ENCODE results near the gene CPNE9. TPM values are rescaled to one million over a fixed set of nuclear protein-coding genes. Genes with fewer than 3 reads are reported as not detected.

Gene CPNE9
- total RNA-seq, 4 donors from 2014 or later, result not detected

DNA sequence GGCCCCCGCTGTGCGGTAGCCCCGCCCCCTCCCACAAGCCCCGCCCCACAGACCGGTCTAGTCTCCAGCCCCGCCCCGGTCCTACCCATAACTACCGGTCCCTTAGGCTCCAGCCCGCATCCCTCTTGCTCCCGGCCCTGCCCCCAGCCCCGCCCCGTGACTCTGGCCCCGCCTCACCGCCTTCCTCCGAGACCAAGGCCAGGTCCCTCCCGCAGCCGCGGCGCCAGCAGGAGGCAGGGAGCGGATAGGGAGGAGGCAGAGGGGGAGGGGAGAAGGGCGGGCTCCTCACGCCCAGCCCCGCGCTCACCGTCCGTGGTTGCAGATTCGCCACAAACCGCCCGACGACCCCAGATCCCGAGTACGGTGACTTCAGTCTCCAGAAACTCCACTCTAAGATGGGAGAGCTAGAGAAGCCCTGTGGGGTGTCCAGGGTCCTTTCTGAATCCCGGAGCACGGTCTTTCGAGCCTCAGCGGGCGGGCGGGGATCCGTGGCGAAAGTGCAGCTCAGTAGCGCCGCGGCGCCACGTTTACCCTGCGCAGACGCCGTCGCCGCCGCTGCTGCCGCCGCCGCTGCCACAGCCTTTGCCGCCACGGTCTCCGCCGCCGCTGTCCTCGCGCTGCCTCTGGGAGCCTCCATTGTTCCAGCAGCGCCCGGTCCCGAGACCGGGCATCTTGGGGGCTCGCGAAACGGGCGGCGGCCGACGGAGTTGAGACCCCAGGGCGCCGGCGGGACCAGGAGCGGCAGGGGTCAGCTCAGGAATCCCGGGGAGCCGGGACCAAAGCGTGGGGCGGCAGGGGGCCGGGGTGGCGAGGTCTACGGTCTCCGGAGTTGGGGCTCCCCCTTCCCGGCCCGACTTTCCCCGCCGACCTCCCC is 27.8 kb downstream of the CPNE9 start, which contains the start of gene BRPF1:
Gene BRPF1 (plus strand): TSS at position 530 of the 874 bp plus-strand sequence. CDS start 2,406 bp downstream, outside the sequence.
- TF ChIP-seq, protein P1, sequence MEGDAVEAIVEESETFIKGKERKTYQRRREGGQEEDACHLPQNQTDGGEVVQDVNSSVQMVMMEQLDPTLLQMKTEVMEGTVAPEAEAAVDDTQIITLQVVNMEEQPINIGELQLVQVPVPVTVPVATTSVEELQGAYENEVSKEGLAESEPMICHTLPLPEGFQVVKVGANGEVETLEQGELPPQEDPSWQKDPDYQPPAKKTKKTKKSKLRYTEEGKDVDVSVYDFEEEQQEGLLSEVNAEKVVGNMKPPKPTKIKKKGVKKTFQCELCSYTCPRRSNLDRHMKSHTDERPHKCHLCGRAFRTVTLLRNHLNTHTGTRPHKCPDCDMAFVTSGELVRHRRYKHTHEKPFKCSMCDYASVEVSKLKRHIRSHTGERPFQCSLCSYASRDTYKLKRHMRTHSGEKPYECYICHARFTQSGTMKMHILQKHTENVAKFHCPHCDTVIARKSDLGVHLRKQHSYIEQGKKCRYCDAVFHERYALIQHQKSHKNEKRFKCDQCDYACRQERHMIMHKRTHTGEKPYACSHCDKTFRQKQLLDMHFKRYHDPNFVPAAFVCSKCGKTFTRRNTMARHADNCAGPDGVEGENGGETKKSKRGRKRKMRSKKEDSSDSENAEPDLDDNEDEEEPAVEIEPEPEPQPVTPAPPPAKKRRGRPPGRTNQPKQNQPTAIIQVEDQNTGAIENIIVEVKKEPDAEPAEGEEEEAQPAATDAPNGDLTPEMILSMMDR (IDR thresholded peaks at IDR 0.05), result no peak
- DNase-seq (ENCODE audit: low spot score), result peak; percentile 95
- peak; percentile 99 for ATAC-seq (ENCODE audit: low FRiP score)

DNA sequence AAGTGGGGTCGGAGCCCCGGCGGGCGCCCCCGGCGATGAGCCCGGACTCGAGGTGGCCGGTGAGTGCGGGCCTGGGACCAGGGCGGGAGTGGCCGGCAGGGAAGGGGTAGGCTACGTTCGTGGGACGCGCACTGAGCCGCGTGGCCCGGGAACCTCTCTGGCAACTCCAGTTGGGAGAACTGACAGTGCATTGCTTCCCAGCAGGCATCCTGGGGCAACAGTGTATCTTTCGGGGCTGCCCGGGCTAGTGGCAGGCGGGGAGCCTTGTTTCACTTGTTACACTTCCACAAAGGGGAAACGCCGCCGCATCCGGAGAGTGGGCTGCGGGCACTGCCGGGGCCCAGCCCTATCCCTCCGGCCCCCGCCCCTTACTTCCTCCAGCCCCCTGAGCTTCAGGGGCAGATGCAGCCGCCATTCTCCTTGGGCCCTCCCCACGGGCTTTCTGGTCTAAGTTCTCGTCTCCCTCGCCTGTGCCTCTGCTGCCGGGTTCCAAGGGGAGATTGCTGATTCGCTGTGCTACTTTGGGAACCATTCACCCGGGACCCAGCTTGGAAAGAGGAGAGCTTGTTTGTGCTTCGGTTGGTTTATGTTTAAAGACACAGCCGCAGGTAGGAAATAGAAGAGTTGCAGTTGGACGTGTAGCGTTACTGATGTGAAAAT is 28.6 kb downstream of the CPNE9 start:
- ATAC-seq (ENCODE audit: low FRiP score), result no peak
- DNase-seq (ENCODE audit: low spot score), result no peak
- TF ChIP-seq, protein P1 (IDR thresholded peaks at IDR 0.05), result no peak

DNA sequence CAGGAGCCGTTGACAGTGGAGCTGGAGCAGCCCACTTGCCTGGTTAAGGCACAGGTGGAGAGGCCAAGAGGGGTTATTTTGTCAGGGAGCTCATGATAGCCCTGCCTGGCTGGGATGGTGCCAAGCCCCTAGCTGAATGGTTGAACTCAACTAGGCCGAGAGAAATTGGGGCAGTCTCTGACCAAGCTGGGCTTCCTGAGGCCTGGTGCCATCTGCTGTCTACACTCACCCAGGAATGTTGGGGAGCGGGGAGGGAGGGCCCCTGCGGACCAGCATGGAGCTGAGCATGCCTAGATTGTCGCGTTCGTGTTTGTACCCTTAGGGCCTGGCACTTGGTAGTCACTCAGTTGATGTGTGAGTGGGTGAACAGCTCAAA is 29.1 kb downstream of the CPNE9 start:
- TF ChIP-seq, protein P1 (IDR thresholded peaks at IDR 0.05), result no peak
- ATAC-seq (ENCODE audit: low FRiP score) (no peak), DNase-seq (ENCODE audit: low spot score) (no peak)

DNA sequence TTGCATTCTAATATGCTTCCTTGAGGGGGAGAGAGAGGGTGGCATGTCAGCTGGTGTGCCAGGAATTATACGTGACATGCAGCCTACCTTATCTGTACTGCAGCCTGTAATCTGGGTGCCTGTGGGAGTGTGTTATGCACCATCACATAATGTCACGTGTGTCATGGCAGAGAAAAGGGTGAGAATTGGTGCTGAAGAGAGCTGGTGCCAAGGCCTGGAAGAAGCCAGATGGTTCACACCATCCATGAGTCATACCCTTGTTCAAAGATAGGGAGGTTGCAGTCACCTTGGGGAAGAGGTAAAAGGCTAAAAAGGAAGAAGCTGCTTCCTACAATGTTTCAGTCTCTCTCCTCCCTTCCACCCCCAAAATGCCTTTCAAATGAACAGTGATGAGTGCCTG is 33.2 kb downstream of the CPNE9 start:
- ATAC-seq (ENCODE audit: low FRiP score) (no peak), DNase-seq (ENCODE audit: low spot score) (no peak)
- TF ChIP-seq, protein P1 (IDR thresholded peaks at IDR 0.05), result no peak

DNA sequence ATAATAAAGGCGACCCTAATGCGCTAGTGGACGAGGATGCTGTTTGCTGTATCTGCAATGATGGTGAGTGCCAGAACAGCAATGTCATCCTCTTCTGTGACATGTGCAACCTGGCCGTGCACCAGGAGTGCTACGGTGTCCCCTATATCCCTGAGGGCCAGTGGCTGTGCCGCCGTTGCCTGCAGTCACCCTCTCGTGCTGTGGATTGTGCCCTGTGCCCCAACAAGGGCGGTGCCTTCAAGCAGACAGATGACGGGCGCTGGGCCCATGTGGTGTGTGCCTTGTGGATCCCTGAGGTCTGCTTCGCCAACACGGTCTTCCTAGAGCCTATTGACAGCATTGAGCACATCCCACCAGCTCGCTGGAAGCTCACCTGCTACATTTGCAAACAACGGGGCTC is 35.5 kb downstream of the CPNE9 start:
- DNase-seq (ENCODE audit: low spot score), result no peak
- TF ChIP-seq, protein P1 (IDR thresholded peaks at IDR 0.05), result no peak
- no peak for ATAC-seq (ENCODE audit: low FRiP score)

DNA sequence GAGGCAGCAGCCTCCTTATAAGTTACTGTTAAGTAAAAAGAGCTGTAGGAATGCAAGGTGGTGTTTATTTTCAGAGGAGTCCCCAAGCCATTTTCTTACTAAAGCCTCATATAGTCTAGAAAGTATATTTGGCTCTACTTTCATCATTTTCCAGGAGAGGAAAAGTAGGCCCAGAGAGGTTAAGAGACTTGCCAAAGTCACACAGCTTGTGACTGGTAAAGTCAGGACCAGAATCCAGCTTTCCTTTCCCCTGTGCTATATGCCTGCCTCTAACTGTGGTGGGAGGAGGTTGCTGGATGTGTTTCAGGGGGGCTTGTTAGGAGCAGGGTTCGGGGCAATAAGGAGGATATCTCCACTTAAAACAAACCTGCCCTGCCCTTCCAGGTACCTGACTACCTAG is 38.9 kb downstream of the CPNE9 start:
- TF ChIP-seq, protein P1 (IDR thresholded peaks at IDR 0.05), result no peak
- ATAC-seq (ENCODE audit: low FRiP score) (no peak), DNase-seq (ENCODE audit: low spot score) (no peak)

Data from omental fat pad (tissue), 4 donors.